Measurements from ENCODE around the gene CPED1.

Gene CPED1

GRCh38 chr7:121261207-121261884 is 272.8 kb downstream of the CPED1 start:
- Histone ChIP-seq H3K27me3 (replicated peaks) (no peaks in the 10 kb centered on the region), H3K36me3 (replicated peaks) (no peaks in the 10 kb centered on the region), H3K27ac (no peak overlapping the region), H3K4me3 (ENCODE audit: low read depth, low read length) (no peak overlapping the region)
- DNase-seq = no peak
- in situ Hi-C loops (cut with HindIII; ENCODE audit: low pct_ligation_motif_present, low sequenced_read_pairs) = no loop called here
- TF ChIP-seq CTCF (IDR thresholded peaks at IDR 0.05; ENCODE audit: low read depth, low read length, missing control alignments) = no peak

- H3K4me3 ChIP-seq (ENCODE audit: low read depth, low read length) = no peak overlapping the region
- in situ Hi-C loops (cut with HindIII; ENCODE audit: low pct_ligation_motif_present, low sequenced_read_pairs) = no loop called here
- no peak for TF ChIP-seq CTCF (IDR thresholded peaks at IDR 0.05; ENCODE audit: low read depth, low read length, missing control alignments)
- no peak for DNase-seq
- no peak overlapping the region for H3K27ac ChIP-seq
- no peaks in the 10 kb centered on the region for H3K27me3 ChIP-seq (replicated peaks)
- H3K36me3 ChIP-seq (replicated peaks) = no peaks in the 10 kb centered on the region
Observed at GRCh38 chr7:121262221-121262620, 273.7 kb downstream of the CPED1 start.

- in situ Hi-C loops (cut with HindIII; ENCODE audit: low pct_ligation_motif_present, low sequenced_read_pairs) = no loop called here
- H3K27ac ChIP-seq = no peak overlapping the region
- DNase-seq = no peak
- no peaks in the 10 kb centered on the region for H3K27me3 ChIP-seq (replicated peaks)
- no peak for TF ChIP-seq CTCF (IDR thresholded peaks at IDR 0.05; ENCODE audit: low read depth, low read length, missing control alignments)
- no peak overlapping the region for H3K4me3 ChIP-seq (ENCODE audit: low read depth, low read length)
- H3K36me3 ChIP-seq (replicated peaks) = no peaks in the 10 kb centered on the region
Observed at GRCh38 chr7:121262969-121263368, 274.5 kb downstream of the CPED1 start.

GRCh38 chr7:121266307-121266894 is 277.9 kb downstream of the CPED1 start:
- in situ Hi-C loops (cut with HindIII; ENCODE audit: low pct_ligation_motif_present, low sequenced_read_pairs) = no loop called here
- DNase-seq = no peak
- H3K27me3 ChIP-seq (replicated peaks) = no peaks in the 10 kb centered on the region

GRCh38 chr7:121267612-121268011 is 279.1 kb downstream of the CPED1 start:
- no peaks in the 10 kb centered on the region for H3K36me3 ChIP-seq (replicated peaks)
- no peak overlapping the region for H3K4me3 ChIP-seq (ENCODE audit: low read depth, low read length)
- no peak for DNase-seq
- in situ Hi-C loops (cut with HindIII; ENCODE audit: low pct_ligation_motif_present, low sequenced_read_pairs) = no loop called here
- no peak for TF ChIP-seq CTCF (IDR thresholded peaks at IDR 0.05; ENCODE audit: low read depth, low read length, missing control alignments)
- H3K27me3 ChIP-seq (replicated peaks) = no peaks in the 10 kb centered on the region
- H3K27ac ChIP-seq = no peak overlapping the region

More at GRCh38 chr7:121266307-121266894, 277.9 kb downstream of the CPED1 start:
- Histone ChIP-seq H3K36me3 (replicated peaks) (no peaks in the 10 kb centered on the region), H3K4me3 (ENCODE audit: low read depth, low read length) (no peak overlapping the region), H3K27ac (no peak overlapping the region)
- TF ChIP-seq CTCF (IDR thresholded peaks at IDR 0.05; ENCODE audit: low read depth, low read length, missing control alignments) = no peak
